HepG2 (cell line): ENCODE measurements around the gene SLCO4A1. TPM values are rescaled to one million over a fixed set of nuclear protein-coding genes. Genes with fewer than 3 reads are reported as not detected.
A peak's percentile ranks its signal among the peaks of the same experiment; 100 is the strongest.

Experiments used
- ATAC-seq: fragments of 200-7000 bp; cut with Tn5 transposase; 3 replicates; pipeline ENCODE4 v1.9.1; 2020; ENCODE audit warnings: mild to moderate bottlenecking, moderate library complexity
- BruUV-seq: library from RNA; stranded (reverse); fragments of 400-500 nt; replicated peaks from 2 replicates; lab custom pipeline; 2021; lab: Mats Ljungman, UMichigan
- CTCF ChIA-PET: fragments of 300-600 bp; formaldehyde crosslinking; extraction: SDS; loops from one replicate; lab custom pipeline; 2021; ENCODE audit warnings: low total read pairs, inconsistent platforms, low intra/inter-chr PET ratio; lab: Yijun Ruan, JAX
- POLR2A ChIA-PET: fragments of 350-600 bp; sonication (Branson Sonifier 250); formaldehyde crosslinking; loops from one replicate; lab custom pipeline; 2020; ENCODE audit warnings: antibody characterized with exemption, inconsistent platforms; lab: Yijun Ruan, JAX
- DNase-seq: peaks from one replicate; pipeline ENCODE4 v3.0.0-alpha.2; 2015; ENCODE audit warnings: low spot score
- FAIRE-seq: peaks from 3 replicates; lab custom pipeline; 2011; peaks lifted over from hg19 to GRCh38; lab: Jason Lieb, UNC
- H2AFZ ChIP-seq: one replicate; pipeline ENCODE4 v1.6.1; 2011; ENCODE audit warnings: low read length, inconsistent platforms
- H3K27ac ChIP-seq: fragments of 300-600 bp; 3 replicates; pipeline ENCODE4 v1.8.0; 2011; ENCODE audit warnings: mixed run types, mild to moderate bottlenecking, mixed read lengths, low read length, inconsistent platforms; ENCODE audit not compliant: insufficient read depth; ENCODE audit errors: extremely low read length
- H3K27me3 ChIP-seq, 2 experiments: fragments of 200-600 bp in 1 of 2; 2 replicates in 1 of 2; 3 replicates in 1 of 2; pipeline versions ENCODE4 v1.6.0 to v1.8.0; 2011; ENCODE audit warnings: low read length in 2 of 2, mild to moderate bottlenecking in 2 of 2, moderate library complexity in 2 of 2, inconsistent platforms in 1 of 2; ENCODE audit not compliant: insufficient read depth in 2 of 2, control insufficient read depth in 1 of 2
- H3K36me3 ChIP-seq, 2 experiments: fragments of 200-600 bp in 1 of 2; replicated peaks in 1 of 2; 2 replicates in 1 of 2; 3 replicates in 1 of 2; pipeline versions ENCODE4 v1.5.1 to v1.8.0; 2011; ENCODE audit warnings: low read length in 2 of 2, inconsistent platforms in 1 of 2; ENCODE audit not compliant: insufficient read depth in 2 of 2, control insufficient read depth in 1 of 2
- H3K4me1 ChIP-seq: 2 replicates; pipeline ENCODE4 v1.5.1; 2012; ENCODE audit warnings: low read length, inconsistent platforms; ENCODE audit not compliant: insufficient read depth
- H3K4me2 ChIP-seq: 2 replicates; pipeline ENCODE4 v1.6.0; 2011; ENCODE audit warnings: low read depth, low read length, inconsistent platforms
- H3K4me3 ChIP-seq, 3 experiments: fragments of 200-600 bp in 1 of 3; sonication (generic), shearing (Covaris generic) in 1 of 3; replicated peaks in 1 of 3; 2 replicates each; pipeline ENCODE4 v1.5.1; 2011 to 2016; ENCODE audit warnings: low read length in 3 of 3, inconsistent platforms in 2 of 3, low read depth in 2 of 3, mild to moderate bottlenecking in 2 of 3, control low read depth in 1 of 3, mixed read lengths in 1 of 3; ENCODE audit not compliant: insufficient read depth in 1 of 3
- H3K79me2 ChIP-seq: one replicate; pipeline ENCODE4 v1.6.1; 2011; ENCODE audit warnings: low read length, inconsistent platforms; ENCODE audit not compliant: insufficient read depth
- H3K9ac ChIP-seq: 2 replicates; pipeline ENCODE4 v1.6.0; 2011; ENCODE audit warnings: mild to moderate bottlenecking, low read depth, low read length, inconsistent platforms; ENCODE audit not compliant: insufficient read depth
- H3K9me3 ChIP-seq: 2 replicates; pipeline ENCODE4 v1.5.1; 2012; ENCODE audit warnings: mild to moderate bottlenecking, low read length
- H4K20me1 ChIP-seq: 2 replicates; pipeline ENCODE4 v1.6.0; 2011; ENCODE audit warnings: inconsistent platforms, mild to moderate bottlenecking, low read length, moderate library complexity; ENCODE audit not compliant: insufficient read depth
- KAT8 ChIP-seq: IDR thresholded peaks from 2 replicates; pipeline ENCODE4 v1.6.1; 2016; ENCODE audit warnings: missing genetic modification reagents, missing compliant biosample characterization
- MED1 ChIP-seq: sonication (generic); formaldehyde crosslinking; IDR thresholded peaks from 2 replicates; pipeline ENCODE4 v1.4.0; 2020; ENCODE audit warnings: missing genetic modification reagents
- ZNF12 ChIP-seq: sonication (generic); formaldehyde crosslinking; IDR thresholded peaks from 2 replicates; pipeline ENCODE4 v1.5.0; 2020; ENCODE audit warnings: missing genetic modification reagents
- ZNF33A ChIP-seq: sonication (generic); formaldehyde crosslinking; IDR thresholded peaks from 2 replicates; pipeline ENCODE4 v1.5.1; 2020; ENCODE audit warnings: missing genetic modification reagents, mild to moderate bottlenecking, moderate library complexity, borderline replicate concordance
- WGBS: methylation state at CpG from one replicate; pipeline ENCODE4 v1.1.6; 2017; ENCODE audit warnings: low lambda C conversion rate; 5-methylcytosine and 5-hydroxymethylcytosine counted together
- in situ Hi-C: cut with HindIII; loops from 2 replicates; pipeline ENCODE4 v1.10.0; 2017; ENCODE audit warnings: low pct_unique_long_range_greater_than_20kb; ENCODE audit not compliant: extremely low pct_ligation_motif_present
- intact Hi-C: fragments of 100-400 bp; cut with micrococcal nuclease; formaldehyde crosslinking; loops from one replicate; pipeline ENCODE4 v1.10.0; 2022; ENCODE audit not compliant: unreplicated experiment
- polyA plus RNA-seq, 8 experiments: library from polyadenylated mRNA; depleted of rRNA in 3 of 8; stranded (reverse) in 7 of 8; unstranded in 1 of 8; fragments of >200 nt; fragmentation: Illumina TruSeq in 4 of 8; extraction: Trizol in 4 of 8; gene quantifications; 2 replicates each; pipeline versions ENCODE4 v1.2.1 to v1.2.3, GENCODE V29; 2011 to 2016; ENCODE audit warnings: low read depth in 4 of 8, missing spikeins in 1 of 8, mixed read lengths in 1 of 8; ENCODE audit not compliant: insufficient read depth in 1 of 8
- total RNA-seq, 5 experiments: library from RNA; depleted of rRNA; stranded (reverse); fragments of >200 nt; fragmentation: Illumina TruSeq; extraction: Trizol; gene quantifications; 2 replicates each; pipeline ENCODE4 v1.2.3, GENCODE V29; 2016; ENCODE audit warnings: low read depth in 1 of 5
- TF ChIP-seq, protein P1 (sequence below): sonication (generic); formaldehyde crosslinking; IDR thresholded peaks from 2 replicates; pipeline ENCODE4 v1.5.1; 2020; ENCODE audit warnings: mild to moderate bottlenecking, missing genetic modification reagents

SLCO4A1 gene
- total and polyA plus RNA-seq, 2 of the 13 experiments (the other 11 are each of a cell fraction or from before 2014, with no cell fraction given): 55.5 to 112 TPM

DNA sequence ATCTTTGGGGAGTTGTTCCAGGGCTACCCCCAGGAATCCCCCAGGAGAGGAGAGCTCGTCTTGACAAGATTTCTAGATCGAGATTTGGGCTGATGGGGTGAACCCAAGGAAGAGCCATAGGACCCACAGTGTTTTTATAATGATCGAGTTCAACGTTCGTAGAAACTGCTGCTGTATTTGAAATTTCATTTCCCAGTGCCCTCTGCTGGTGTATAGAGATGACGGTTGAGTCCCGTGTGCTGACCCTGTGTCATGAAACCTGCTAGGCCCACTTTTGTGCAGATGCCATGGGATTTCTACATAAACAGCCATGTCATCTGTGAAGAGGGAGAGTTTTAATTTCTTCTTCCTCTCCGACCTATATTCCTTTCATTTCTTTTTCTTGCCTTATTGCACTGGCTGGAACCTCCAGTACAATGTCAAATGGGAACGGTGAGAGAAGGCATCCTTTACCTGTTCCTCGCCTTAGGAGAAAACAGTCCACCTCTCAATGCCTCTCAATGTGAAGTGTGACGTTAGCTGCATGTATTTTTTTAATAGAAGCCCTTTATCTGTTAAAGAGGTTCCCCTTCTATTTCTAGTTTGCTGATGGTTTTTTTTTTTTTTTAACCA is 37.8 kb downstream of the SLCO4A1 start:
- Histone ChIP-seq H3K9me3 (peaks cover 14% of the 10 kb centered on the region), H3K4me2 (no peak overlapping the region), H3K4me1 (no peaks in the 10 kb centered on the region), H3K9ac (no peak overlapping the region), H4K20me1 (no peaks in the 10 kb centered on the region), H3K36me3 (no peaks in the 10 kb centered on the region), H3K27ac (no peak overlapping the region), H3K79me2 (no peaks in the 10 kb centered on the region), H3K4me3 (no peak overlapping the region), H3K27me3 (peaks cover 15 to 78% of the 10 kb centered on the region in 2 experiments; a peak in 4 of 5 replicates), H2AFZ (no peak overlapping the region)
- FAIRE-seq: no peak
- intact Hi-C loops: no loop called here
- TF ChIP-seq, protein P1, sequence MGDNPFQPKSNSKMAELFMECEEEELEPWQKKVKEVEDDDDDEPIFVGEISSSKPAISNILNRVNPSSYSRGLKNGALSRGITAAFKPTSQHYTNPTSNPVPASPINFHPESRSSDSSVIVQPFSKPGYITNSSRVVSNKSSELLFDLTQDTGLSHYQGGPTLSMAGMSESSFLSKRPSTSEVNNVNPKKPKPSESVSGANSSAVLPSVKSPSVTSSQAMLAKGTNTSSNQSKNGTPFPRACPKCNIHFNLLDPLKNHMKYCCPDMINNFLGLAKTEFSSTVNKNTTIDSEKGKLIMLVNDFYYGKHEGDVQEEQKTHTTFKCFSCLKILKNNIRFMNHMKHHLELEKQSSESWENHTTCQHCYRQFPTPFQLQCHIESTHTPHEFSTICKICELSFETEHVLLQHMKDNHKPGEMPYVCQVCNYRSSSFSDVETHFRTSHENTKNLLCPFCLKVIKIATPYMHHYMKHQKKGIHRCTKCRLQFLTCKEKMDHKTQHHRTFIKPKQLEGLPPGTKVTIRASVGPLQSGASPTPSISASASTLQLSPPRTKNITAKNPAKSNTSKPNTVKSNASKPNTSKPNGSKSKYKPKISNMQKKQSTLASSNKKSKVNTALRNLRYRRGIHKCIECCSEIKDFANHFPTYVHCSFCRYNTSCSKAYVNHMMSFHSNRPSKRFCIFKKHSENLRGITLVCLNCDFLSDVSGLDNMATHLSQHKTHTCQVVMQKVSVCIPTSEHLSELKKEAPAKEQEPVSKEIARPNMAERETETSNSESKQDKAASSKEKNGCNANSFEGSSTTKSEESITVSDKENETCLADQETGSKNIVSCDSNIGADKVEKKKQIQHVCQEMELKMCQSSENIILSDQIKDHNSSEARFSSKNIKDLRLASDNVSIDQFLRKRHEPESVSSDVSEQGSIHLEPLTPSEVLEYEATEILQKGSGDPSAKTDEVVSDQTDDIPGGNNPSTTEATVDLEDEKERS (CRISPR knock-in tag): peak; percentile 55; the same call in 1 of the 2 replicates
- TF ChIP-seq ZNF33A (CRISPR knock-in tag): no peak
- TF ChIP-seq KAT8 (CRISPR knock-in tag): no peak
- TF ChIP-seq MED1: no peak
- no peak for TF ChIP-seq ZNF12 (CRISPR knock-in tag)
- ChIA-PET POLR2A (no interaction called here), CTCF (no interaction called here)
- no peak for ATAC-seq
- DNase-seq: no peak
- 52% methylated on average over 11 of the region's 11 CpGs for WGBS
- BruUV-seq: no TSS peak
- in situ Hi-C loops: loop anchor here (10.0 kb wide), 1 partner anchor 95 kb away; no protein-coding TSS in a partner anchor
